HG02943 (cell line): ENCODE results near the gene TBC1D4.
"Not testable (repeated sequence)": the region's sequence is repeated elsewhere in the genome, so short reads cannot be mapped to it uniquely, and the experiment has no call there.

Experiments
- ATAC-seq: cut with Tn5 transposase; IDR thresholded peaks from one replicate; pipeline ENCODE4 v1.9.1; 2021; ENCODE audit warnings: mild to moderate bottlenecking, low read depth, moderate library complexity; ENCODE audit not compliant: unreplicated experiment

Gene TBC1D4

DNA sequence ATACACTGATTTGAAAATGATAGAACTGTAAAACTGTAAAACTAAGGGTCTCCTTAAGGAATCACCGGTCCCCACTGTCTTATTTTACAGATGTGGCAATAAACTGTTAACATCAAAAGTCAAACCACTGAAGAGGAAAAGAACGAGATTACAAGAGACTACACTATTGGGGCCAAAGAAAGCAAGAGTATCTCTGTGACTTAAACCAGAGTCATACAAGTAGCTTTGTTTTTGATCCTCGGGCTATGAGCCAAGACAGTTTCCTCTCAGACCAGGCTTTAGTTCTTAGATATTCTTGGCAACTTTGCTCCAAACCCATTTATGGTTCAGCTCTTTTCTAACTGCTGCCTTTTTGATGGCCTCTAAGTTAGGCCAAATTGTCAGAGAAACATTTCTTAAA lies 113.8 kb downstream of the TBC1D4 start:
- ATAC-seq: no peak

DNA sequence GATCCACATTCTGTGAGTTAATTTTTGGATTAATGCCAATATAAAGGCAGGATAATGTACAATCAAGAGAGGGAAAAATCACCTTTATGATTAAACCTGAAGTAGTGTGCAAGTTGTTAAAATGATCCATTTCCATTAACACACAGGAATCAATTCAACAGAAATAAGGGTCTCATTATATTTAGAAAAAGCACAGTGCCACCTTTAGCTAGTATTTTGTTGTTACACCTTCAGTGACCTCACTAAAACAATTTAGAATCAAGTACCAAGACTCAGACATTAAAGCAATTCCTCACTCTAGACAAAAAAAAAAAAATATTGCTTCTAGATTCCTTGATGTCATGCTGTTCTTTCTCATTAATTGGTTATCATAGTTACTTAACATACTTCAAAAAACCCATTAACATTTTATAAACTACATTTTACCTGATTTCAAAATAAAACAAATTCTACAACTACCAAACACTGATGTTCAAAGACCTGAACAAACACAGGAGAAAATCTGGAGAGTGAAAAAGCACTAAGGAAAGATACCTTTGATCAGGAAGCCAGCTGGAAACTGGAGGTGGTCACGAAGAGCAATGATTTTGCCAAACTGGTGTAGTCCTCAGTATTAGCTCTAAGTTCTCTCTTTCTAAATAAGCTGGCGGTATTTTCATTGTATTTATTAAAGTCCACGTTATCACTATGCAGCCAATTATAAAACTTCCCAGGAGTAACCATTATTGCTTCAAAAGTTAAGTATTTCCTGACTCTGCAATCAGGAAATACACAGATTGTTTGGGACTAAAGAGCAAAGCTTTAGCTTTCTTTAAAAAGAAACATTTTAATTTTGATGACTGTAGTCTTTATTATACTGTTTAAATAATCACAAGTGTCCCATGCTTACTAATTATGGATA lies 115.3 kb downstream of the TBC1D4 start:
- no peak for ATAC-seq

GRCh38 chr13:75365724-75366173 lies 116.2 kb downstream of the TBC1D4 start:
- peak; percentile 68 for ATAC-seq

GRCh38 chr13:75364131-75364713 lies 117.7 kb downstream of the TBC1D4 start:
- no peak for ATAC-seq

- ATAC-seq: no peak
Measured at GRCh38 chr13:75363371-75363770, 118.6 kb downstream of the TBC1D4 start.

GRCh38 chr13:75362026-75362425 lies 119.9 kb downstream of the TBC1D4 start:
- ATAC-seq: no peak

DNA sequence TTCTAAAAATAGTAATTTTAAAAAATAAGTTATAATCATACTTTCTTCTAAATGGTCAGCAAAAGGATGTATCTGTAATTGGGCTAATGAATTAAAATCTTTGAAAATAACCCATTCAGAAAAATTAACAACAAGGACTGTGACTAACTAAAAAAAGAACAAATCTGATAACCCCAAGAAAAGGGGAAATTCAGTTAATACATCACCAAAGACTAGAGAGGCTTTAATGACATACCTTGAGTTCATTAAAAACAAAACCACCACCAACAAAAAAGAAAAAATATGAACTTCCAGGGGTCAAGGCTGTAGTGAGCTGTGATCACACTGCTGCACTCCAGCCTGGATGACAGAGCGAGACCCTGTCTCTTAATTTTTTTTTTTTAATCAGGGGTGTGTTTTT lies 121.8 kb downstream of the TBC1D4 start:
- ATAC-seq: no peak

GRCh38 chr13:75359266-75359665 lies 122.7 kb downstream of the TBC1D4 start:
- no peak for ATAC-seq

- ATAC-seq: peak; percentile 92
Measured at GRCh38 chr13:75357576-75358289, 124.2 kb downstream of the TBC1D4 start.

DNA sequence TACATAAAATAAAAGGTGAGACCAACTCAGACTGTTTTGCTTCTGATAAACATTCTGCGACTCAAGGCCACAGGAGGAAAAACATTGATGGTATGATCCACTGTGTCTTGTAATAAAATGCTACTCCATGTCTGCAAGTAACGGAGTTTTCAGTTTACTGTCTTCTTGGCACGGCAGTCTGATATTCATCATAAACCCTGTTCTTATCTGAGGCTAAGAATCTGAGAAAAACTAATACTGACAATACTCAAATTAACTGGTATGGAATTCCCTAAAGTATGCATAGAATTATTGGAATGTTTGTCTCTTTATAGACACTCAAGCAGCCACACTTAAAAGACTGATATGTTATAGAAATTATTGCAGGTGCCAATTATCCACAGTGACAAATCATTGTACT lies 125.5 kb downstream of the TBC1D4 start:
- ATAC-seq: no peak

DNA sequence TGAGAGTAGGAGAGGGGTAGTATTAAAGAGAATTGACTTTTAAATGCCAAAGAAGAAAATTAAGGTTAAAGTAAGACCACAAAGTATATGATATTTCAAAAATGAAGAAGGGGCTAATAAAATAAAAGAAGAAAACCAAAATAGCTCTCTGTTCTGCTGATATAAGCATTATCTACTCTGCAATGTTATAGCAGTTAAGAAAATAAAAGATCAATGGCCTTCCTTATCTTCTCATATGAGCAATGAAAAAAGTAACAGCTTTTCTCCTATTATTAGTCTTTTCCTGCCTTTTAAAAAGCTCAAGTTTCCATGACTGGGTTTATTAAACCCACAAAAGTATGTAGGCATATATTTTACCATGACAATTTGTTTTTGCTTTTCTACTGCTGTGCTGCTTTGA lies 126.4 kb downstream of the TBC1D4 start:
- no peak for ATAC-seq

- ATAC-seq: no peak
Measured at GRCh38 chr13:75353781-75354193, 128.2 kb downstream of the TBC1D4 start.

DNA sequence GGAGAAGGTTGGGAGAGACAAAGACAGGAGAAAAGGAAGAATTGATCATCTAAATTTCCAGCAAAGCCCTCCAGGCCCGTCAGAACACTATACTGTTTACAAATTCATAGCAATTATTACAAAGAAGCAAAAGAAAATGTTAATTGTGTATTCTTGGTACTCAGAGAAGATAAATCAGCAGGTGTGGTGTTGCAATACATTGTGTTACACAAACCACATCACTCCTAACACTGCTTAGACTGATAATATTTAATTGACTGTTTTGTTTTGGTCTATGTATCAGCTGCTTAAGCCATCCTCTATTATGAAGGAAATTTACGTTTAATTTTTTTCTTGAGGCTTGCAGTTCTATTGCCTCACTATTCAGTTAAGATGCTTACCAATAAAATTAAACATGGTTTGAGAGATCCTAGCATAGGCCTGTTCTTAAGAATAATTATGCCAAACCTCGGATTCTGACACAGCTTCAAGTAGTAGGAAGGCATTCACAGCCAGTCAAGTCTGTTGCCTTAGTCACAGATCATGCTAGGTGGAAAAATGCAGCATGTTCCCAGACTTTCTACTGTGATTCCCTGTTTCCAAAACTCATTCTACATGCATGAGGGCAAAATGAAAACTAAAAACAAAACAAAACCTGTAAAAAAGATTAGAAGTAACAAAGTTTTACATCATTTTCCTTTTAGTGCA lies 129.2 kb downstream of the TBC1D4 start:
- no peak for ATAC-seq

DNA sequence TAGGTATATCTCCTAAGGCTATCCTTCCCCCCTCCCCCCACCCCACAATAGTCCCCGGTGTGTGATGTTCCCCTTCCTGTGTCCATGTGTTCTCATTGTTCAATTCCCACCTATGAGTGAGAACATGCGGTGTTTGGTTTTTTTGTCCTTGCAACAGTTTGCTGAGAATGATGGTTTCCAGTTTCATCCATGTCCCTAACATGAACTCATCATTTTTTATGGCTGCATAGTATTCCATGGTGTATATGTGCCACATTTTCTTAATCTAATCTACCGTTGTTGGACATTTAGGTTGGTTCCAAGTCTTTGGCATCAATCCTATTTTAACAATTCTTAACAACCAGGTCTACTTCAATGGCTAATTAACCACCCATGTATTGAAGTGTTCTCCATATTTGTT lies 130.4 kb downstream of the TBC1D4 start:
- not testable (repeated sequence) for ATAC-seq

DNA sequence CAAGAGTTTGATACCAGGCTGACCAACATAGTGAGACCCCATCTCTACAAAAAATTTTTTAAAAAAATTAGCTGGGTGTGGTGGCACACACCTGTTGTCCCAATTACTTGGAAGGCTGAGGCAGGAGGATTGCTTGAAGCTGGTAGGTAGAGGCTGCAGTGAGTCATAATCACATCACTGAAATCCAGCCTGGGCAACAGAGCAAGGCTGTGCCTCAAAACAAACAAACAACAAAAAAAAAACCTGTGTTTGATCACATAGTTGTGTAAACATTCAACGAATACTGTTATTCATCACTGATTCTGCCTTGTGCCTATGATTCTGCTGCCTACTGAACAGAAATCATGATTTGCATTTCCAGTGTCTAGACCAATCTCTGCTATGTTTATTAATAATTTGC lies 134.0 kb downstream of the TBC1D4 start:
- ATAC-seq: no peak

DNA sequence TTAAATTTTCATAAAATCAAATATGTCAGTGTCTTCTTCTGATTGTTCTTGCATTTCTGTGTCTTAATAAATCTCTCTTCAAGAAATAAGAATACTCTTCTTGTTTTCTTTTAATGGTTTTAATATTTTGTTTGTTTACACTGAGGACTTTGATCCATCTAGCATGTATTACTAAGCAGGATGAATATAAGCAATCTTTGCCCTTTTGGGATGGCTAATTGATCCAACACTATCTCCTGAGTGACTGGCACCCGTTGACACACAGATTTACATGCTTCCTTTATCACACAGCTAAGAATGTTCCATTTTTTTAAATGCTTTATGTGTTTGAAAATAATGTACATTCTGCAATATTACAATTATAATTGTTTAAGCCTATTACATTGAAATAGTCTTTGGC lies 134.5 kb downstream of the TBC1D4 start:
- no peak for ATAC-seq

- ATAC-seq: no peak
Measured at GRCh38 chr13:75345193-75345592, 136.8 kb downstream of the TBC1D4 start.

GRCh38 chr13:75341028-75341427 lies 140.9 kb downstream of the TBC1D4 start:
- ATAC-seq: no peak

GRCh38 chr13:75339635-75340374 lies 142.2 kb downstream of the TBC1D4 start:
- no peak for ATAC-seq
